H54 (cell line): ENCODE data around the gene KDM5B.
A peak's percentile ranks its signal among the peaks of the same experiment; 100 is the strongest.
"Not testable (repeated sequence)": the region's sequence is repeated elsewhere in the genome, so short reads cannot be mapped to it uniquely, and the experiment has no call there.

ENCODE experiments used
- DNase-seq: peaks from one replicate; pipeline ENCODE4 v3.0.0; 2011; ENCODE audit warnings: low spot score, mixed read lengths; ENCODE audit not compliant: insufficient read length
- FAIRE-seq: peaks from 3 replicates; lab custom pipeline; 2011; peaks lifted over from hg19 to GRCh38; lab: Jason Lieb, UNC
- POLR2A ChIP-seq: IDR thresholded peaks from 2 replicates; pipeline ENCODE4 v1.6.1; 2011; ENCODE audit warnings: low read depth, mild to moderate bottlenecking, low read length

Gene KDM5B

DNA sequence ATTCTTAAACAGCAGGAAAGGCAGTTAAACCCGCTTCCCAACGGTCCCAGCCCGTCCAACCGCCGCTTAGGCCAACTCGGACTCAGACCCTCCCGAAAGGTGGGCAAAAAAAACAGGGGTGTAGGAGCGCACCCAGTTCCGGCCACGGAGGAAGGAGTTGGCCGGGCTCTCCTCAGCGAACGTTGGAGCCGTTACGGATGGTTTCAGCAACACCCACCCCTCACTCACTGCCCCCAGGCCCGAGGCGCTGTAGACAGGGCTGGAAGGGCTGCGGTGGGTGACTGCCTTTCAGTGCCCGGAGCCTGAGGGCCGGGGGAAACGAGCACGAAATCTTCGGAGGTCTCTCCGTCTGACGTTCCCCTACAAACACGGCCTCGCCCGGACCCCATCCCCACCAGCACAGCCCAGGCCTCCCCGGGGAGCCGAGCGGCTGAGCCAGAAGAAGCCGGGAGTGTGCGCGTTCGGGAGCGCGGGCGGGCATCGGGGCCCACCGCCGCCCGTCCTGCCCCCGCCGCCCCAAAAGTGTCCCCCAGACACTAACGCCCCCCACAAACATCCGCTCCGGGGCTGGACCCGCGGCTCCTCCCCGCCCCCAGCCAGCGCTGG, 1.3 kb downstream of the KDM5B start:
- FAIRE-seq = no peak
- DNase-seq = no peak
- TF ChIP-seq POLR2A = 0 out of 2 replicates have a peak, but pooled peaks have one; percentile 28

DNA sequence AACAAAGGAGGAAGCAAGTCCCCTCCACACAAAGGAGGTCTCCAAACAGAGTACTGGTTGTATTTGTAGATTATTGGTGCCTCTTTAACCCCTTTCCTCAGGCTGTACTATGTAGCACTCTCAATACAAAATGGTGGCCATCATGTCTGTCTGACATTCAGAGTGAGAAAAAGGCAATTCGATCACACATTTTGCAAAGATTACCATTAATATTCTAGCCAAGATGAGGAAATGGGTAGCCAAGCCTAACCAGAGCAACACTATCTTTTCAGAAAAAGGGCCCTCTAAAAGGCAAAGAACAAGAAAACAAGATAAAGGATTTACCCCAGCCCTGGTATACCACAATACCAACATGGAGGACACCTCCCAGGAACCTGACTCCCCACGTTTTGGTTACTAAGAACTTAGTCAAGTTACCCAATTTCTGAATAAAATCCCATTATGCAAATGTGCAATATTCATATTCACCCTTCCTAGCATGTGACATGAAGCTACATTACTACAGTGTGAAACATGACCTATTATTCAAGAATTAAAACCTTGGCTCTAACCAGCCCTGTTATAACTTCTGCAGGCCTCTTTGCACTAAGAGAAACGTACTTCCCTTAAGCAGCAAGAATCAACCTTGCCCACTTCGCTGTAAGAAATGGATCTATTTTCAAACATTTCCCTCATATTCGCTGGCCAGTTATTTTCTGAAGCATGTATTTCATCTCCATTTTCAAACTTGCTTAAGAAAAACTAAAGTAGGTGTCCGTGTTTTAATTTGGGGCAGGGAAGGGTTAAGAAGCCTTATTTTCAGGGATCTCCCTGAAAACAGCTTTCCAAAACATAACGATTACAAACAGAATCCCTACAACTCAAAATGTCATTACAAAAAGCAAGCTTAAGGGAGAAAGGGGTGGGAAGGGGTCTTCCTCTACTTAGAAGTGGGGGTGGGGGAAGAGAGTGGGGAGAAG, 2.1 kb downstream of the KDM5B start:
- DNase-seq = no peak
- FAIRE-seq = no peak
- TF ChIP-seq POLR2A = no peak

DNA sequence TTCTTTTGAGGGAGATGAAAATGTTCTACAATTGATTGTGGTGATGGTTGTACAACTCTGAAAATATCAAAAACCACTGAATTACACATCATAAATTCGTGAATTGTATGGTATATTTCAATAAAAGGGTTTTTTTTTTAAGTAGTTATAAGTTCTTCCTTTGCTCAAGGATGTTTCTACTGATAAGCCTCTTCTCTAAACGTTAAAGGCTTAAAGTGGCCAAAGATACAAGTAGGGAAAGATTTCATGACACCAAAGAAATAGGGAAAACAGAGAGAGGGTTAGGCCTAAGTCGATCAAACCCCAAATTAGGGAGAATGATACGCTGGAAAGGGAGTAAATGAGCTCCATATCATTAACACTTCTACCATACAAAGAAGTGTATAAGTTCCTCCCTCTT, 4.1 kb downstream of the KDM5B start:
- FAIRE-seq = no peak
- TF ChIP-seq POLR2A = no peak
- no peak for DNase-seq

DNA sequence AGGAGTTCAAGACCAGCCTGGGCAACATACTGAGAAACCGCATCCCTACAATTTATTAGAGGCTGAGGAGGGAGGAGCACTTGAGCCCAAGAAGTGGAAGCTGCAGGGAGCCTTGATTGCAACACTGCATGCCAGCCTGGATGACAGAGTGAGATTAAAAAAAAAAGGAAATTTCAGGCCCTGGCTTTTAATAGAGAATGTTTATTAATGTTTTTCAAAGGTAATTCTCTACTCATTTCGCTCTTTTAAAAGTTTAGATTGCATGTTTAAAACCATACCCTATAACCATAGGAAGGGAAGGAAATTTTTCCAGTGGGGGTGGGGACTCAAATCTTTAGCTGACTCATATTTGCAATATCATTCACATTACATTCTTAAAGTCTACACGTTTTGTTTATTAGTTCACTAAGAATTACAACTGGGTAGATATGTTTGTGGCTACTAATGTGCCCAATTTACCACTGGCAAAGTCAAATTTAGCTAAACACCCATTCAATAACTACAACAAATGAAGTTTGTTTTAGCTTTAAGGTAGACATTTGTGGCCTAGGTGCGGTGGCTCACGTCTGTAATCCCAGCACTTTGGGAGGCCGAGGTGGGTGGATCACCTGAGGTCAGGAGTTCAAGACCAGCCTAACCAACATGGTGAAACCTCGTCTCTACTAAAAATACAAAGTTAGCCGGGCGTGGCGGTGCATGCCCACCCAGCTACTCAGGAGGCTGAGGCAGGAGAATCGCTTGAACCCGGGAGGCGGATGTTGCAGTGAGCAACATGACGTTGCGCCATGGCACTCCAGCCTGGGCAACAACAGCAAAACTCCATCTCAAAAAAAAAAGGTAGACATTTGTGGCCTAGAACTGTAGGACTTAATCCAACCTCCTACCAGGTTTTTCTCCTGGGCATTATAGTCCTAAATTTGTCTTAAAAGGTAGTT, 5.0 kb downstream of the KDM5B start:
- TF ChIP-seq POLR2A = no peak
- DNase-seq = no peak
- peak; percentile 36 for FAIRE-seq

DNA sequence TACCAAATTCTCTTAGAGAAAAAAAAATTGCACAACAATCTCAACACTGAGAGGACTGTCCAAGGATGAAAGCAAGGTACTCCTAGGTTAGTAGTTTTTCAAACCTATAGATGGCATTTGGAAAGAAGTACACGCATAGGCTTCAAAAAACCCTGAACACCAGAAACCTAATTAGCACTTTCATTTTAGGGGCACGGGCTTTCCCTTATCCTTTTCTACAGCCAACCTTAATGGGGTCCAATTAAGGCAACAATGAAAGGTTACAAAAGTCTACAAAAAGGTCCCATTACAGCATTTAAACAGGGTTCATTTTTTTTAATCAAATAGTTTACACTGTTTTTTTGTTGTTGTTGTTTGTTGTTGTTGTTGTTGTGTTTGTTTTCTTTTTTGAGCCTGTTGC, 6.2 kb downstream of the KDM5B start:
- no peak for FAIRE-seq
- no peak for TF ChIP-seq POLR2A

DNA sequence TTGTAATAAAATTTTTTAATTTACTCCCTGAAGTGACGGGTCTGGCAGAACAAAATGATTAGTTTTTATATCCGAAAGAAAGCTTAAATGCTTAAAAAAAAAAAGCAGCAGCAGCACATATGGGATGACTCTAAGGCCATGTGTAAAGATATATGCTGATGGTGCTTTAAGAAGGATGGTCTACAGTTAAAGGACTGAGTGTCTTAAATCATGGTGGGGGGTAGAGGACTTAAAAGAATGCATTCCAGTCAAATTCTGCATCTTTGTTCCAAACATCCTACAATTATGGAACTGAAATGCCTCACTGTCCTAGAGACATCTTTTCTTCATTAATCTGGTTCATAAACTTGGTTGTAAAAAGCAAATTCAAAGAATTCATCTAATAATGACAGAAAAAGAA, 7.0 kb downstream of the KDM5B start:
- no peak for TF ChIP-seq POLR2A
- FAIRE-seq (no peak), DNase-seq (no peak)

More for the DNA sequence above, 6.2 kb downstream of the KDM5B start:
- no peak for DNase-seq

DNA sequence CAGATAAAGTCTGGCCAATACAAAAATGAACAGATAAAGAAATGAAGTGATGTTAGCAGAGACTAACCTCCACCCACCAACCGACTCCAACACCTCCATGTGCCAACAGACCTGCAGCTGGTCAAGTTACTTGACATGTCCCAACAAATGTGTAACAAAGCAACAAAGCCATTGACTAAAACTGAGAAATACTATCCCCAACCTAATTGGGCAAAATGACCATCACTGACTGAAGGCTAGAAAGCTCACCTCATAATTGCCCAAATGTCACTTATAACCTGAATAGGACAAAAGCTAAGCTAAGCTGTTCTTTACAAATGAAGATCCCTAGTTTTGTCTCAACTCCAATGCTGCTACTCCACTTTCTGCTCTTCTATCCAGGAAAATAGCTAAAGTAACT, 7.5 kb downstream of the KDM5B start:
- no peak for FAIRE-seq
- TF ChIP-seq POLR2A = no peak
- no peak for DNase-seq

DNA sequence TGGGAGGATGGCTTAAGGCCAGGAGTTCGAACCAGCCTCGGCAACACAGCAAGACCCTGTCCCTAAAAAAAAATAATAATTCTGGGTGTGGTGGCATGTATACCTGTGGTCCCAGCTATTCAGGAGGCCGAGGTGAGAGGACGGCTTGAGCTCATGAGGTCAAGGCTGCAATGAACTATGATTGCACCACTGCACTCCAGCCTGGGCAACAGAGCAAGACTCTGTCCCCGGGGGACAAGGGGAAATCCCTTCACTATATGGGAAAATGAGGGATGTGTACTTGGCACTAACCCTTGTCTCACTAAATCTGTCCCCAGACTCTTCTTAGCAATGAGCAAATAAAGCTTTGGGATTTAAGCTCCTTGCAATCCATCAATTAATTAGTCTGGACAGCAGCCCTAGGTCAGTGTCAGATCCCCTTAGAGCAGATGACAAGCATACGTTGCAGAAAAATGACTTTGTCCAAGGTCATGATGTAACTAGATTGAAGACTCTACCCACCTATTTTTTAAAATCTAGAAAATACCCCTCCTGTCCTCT, 9.4 kb downstream of the KDM5B start:
- no peak for TF ChIP-seq POLR2A
- no peak for FAIRE-seq
- DNase-seq = no peak

DNA sequence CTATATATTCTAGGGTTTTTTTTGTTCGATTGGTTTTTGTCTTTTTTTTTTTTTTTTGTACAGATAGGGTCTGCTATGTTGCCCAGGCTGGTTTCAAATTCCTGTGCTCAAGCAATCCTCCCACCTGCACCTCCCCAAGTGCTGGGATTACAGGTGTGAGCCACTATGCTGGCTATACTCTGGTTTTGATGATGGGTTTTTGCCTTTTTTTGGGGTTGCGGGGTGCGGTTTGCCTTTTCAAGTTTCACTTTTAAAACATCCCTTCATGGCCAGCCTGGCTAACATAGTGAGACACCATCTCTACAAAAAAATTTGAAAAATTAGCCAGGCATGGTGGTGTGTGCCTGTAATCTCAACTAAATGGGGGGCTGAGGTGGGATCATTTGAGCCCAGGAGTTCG, 10.0 kb downstream of the KDM5B start:
- FAIRE-seq = no peak

DNA sequence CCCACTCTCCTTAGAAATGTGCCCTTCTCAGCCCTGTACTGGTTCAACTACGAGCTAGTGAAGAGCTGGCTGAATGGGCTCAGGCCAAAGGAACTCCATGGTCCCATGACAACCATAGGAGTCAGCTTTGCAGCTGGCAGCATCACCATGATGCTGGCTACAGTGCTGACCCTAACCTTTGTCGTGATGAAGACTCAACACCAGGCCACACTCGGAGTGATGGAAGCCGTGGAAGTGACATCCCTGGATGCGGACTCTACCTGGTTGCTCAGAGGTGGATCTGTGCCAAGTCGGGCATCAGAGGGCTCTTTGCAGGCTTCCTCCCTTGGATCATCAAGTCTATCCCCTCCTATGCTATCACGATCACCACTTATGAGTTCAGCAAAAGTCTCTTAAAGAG, 11.6 kb downstream of the KDM5B start:
- FAIRE-seq (no peak), DNase-seq (no peak)
- TF ChIP-seq POLR2A = no peak

More for the DNA sequence above, 10.0 kb downstream of the KDM5B start:
- TF ChIP-seq POLR2A = no peak
- DNase-seq = no peak

DNA sequence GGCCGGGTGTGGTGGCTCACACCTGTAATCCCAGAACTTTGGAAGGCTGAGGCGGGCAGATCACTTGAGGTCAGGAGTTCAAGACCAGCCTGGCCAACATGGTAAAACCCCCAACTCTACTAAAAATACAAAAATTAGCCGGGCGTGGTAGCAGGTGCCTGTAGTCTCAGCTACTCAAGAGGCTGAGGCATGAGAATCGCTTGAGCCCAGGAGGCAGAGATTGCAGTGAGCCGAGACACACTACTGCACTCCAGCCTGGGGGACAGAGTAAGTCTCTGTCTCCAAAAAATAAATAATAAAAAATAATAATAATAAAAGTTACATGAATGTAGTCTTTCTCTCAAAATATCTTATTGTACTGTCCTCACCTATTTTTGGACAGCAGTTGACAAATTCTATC, 13.3 kb downstream of the KDM5B start:
- FAIRE-seq = not testable (repeated sequence)

DNA sequence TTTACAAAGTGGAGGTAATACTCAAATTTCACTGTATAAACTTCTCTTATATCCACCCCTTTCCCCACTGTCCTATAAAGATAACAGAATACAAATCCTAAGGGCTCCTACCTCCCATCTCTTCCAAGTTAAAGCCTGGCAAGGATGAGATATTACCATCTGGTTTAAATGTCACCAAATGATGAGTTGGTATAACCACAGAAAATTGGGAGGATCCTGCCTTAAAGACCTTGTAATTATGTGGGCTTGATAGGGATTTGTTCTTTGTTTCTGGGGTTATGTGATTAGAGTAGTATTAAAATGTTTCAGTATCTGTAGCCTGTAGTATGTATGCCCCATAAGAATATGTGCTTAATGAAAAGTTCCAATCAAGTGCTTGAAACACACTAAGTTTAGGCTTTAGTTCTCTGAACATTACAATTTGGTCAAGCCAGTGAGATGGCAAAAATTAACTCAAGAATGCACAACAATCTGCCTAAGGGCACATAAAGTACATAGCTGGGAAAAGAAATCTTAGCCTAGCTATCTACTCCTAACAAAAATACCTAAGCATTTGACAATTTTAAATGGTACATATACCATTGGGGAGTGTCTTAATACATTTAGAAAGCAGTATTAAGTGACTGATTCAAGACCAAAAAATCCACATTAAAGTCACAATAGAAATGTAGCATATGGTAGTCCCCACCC, 14.0 kb downstream of the KDM5B start:
- no peak for FAIRE-seq

More for the DNA sequence above, 13.3 kb downstream of the KDM5B start:
- not testable (repeated sequence) for DNase-seq

More for the DNA sequence above, 14.0 kb downstream of the KDM5B start:
- TF ChIP-seq POLR2A = no peak
- DNase-seq = no peak
